ENCODE data around the gene SPATC1L. TPM values are rescaled to one million over a fixed set of nuclear protein-coding genes. Genes with fewer than 3 reads are reported as not detected.

Gene SPATC1L
- total RNA-seq, 1 donor from 2014 or later = 5.9 TPM

GRCh38 chr21:46165098-46165497, 19.2 kb downstream of the SPATC1L start:
- no peak for DNase-seq (ENCODE audit: low spot score)

DNA sequence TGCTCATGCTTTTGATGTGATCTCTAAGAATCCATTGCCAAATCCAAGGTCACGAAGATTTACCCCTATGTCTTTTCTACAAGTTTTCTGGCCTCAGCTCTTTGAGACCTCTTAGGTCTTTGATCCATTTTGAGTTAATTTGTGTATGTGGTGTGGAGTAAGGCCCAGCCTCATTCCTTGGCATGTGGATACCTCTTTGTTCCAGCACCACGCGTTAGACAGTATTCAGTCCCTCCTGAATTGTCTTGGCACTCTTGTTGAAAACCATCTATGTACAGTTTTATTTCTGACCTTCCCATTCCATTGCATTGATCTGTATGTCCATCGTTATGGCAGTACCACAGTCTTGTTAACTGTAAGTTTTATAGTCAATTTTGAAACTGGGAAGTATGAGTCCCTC, 20.9 kb downstream of the SPATC1L start:
- no peak for DNase-seq (ENCODE audit: low spot score)

DNA sequence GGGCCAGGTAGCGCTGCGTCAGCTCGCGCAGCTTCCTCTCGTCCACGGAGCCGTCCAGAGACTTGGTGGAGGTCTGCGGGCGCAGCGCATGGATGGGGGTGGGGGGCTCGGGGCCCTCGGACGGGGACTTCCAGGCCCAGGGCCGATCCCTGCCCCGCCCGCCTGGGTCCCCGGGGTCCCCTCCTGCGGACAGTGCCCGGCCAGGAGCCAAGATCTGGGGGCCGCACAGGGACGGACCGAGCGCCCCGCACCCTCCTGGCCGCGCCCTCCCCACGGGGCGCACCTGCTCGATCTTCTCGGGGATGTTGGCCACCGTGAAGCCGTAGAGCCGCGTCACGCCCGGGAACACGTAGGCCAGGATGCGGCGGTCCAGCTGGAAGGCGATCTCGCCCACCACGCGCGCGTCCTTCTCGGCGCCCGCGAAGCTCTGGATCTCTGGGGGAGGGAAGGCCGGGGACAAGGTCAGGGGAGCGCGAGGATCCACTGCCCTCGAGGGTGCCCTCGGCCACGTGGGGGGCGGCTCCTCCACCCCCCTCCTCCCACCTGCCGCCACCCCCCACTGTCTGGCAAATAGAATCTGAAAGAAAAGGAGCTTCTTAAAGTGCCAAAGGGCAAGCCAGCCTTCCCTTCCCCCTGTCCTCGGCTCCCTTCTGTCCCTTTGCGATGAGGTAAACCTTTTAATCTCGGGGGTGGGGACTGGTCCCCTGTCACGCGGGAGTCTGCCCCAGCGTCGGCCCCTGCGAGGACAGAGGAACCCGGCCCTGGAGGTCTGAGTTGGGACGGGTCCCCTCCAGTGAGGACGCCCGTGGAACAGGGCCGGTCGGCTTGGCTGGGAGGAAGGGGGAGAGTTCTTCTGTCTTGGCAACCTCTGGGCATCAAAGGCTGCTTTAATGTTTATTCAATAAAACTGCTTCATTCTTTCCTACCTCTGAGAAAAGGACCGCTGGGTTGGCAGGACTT, 22.3 kb downstream of the SPATC1L start:
- peak; percentile 86 for DNase-seq (ENCODE audit: low spot score)

DNA sequence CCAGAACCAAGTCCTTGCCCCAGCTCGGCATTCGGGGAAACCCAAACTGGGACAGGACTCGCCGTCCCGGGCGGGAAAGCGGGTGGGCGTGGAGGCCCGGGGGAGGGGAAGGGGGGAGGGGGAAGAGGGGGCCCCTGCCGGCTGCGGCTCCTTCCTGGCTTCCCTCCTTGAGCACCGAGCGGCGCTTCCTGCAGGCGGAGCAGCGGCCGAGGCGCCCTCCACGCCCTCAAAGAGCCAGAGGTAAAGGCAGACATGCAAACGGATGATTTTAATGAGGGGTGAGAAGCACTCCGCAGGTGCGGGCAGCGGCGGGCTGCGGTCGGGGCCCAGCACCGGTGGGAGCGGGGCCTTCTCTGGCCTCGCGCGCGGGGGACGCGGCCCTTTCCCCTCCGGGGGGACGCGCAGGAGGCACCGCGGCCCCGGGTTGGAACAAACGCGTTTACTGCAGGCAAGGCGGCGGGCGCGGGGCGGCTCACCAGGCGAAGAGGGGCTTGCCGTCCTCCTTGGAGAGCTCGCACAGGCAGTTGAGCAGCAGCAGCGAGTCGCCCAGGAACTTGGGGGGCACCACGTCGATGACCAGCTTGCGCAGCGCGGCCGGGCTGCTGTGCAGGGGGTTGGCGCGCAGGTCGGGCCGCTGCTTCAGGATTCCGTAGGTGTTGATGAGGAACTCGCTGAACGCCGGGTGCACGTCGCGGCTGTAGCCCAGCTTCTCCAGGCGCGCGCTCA, 23.2 kb downstream of the SPATC1L start:
- DNase-seq (ENCODE audit: low spot score) = peak; percentile 75

GRCh38 chr21:46160657-46160906, 23.7 kb downstream of the SPATC1L start:
- DNase-seq (ENCODE audit: low spot score) = peak; percentile 59

- peak; percentile 81 for DNase-seq (ENCODE audit: low spot score)
Measured at GRCh38 chr21:46159841-46160656, 24.2 kb downstream of the SPATC1L start.

DNA sequence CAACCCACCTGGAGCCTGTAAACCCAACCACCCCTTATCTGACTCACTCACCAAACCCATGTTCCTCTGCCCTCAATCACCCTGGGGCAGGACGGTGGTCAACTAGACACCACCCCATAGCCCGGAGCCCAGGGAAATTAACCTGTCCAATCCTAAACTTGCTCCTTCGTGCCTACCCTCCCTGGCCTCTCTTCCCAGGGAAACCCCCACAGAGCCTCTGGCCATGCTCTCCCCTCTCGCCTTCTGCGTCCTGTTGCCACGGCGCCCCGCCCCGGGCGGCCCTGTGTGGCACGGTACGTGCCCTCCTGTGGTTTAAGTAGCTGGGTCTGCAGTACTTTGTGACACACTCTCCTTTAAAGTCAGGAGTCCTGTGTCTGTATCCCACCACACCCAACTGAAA, 24.9 kb downstream of the SPATC1L start:
- peak; percentile 82 for DNase-seq (ENCODE audit: low spot score)

GRCh38 chr21:46158666-46159300, 25.5 kb downstream of the SPATC1L start:
- peak; percentile 81 for DNase-seq (ENCODE audit: low spot score)

GRCh38 chr21:46157987-46158451, 26.2 kb downstream of the SPATC1L start:
- DNase-seq (ENCODE audit: low spot score) = peak; percentile 82

GRCh38 chr21:46157396-46157986, 26.8 kb downstream of the SPATC1L start:
- peak; percentile 75 for DNase-seq (ENCODE audit: low spot score)

- DNase-seq (ENCODE audit: low spot score) = peak; percentile 62
Measured at GRCh38 chr21:46156678-46157077, 27.6 kb downstream of the SPATC1L start.

DNA sequence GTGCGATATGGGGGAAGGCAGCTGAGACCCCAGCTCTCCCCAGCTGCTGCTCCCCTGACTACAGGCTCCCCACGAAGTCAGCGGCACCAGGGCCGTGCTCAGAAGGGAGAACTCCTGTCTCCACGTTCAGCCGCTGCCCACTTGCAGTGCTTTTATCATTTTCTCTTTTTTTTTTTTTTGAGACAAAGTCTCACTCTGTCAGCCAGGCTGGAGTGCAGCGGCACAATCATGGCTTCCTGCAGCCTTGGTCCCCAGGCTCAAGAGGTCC, 27.9 kb downstream of the SPATC1L start:
- DNase-seq (ENCODE audit: low spot score) = no peak

GRCh38 chr21:46155514-46156377, 28.5 kb downstream of the SPATC1L start, which contains the start of gene FTCD:
Gene FTCD (minus strand): TSS chr21:46155579. CDS start chr21:46155523, 56 bp downstream.
- peak; percentile 86 for DNase-seq (ENCODE audit: low spot score)

DNA sequence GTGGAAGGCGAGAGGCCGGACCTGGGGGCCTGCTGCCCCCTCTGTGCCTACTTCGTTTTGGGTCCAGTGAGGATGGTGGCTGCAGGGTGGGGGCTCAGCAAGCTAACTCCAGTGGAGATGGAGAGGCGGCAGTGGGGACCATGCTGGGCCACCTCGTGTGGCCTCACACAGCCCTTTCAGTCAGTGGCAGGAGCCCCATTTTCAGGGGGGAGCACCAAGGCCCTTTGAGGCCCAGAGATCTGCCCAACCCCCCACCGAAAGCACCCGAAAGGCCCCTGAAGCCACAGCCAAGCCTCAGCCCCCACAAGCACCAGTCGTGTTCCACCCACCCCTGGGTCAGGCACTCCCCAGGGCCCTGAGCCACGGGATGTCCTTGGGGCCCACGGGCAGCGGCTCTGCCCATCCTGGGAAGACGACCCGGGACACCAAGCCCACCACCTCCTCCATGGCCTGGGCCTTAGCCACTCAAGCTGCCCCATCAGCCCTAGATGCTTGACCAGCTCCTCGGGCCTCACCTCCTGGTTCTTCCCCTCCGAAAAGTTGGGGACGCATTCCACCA, 29.2 kb downstream of the SPATC1L start:
- DNase-seq (ENCODE audit: low spot score) = peak; percentile 83

GRCh38 chr21:46154155-46154954, 29.9 kb downstream of the SPATC1L start:
- peak; percentile 86 for DNase-seq (ENCODE audit: low spot score)

DNA sequence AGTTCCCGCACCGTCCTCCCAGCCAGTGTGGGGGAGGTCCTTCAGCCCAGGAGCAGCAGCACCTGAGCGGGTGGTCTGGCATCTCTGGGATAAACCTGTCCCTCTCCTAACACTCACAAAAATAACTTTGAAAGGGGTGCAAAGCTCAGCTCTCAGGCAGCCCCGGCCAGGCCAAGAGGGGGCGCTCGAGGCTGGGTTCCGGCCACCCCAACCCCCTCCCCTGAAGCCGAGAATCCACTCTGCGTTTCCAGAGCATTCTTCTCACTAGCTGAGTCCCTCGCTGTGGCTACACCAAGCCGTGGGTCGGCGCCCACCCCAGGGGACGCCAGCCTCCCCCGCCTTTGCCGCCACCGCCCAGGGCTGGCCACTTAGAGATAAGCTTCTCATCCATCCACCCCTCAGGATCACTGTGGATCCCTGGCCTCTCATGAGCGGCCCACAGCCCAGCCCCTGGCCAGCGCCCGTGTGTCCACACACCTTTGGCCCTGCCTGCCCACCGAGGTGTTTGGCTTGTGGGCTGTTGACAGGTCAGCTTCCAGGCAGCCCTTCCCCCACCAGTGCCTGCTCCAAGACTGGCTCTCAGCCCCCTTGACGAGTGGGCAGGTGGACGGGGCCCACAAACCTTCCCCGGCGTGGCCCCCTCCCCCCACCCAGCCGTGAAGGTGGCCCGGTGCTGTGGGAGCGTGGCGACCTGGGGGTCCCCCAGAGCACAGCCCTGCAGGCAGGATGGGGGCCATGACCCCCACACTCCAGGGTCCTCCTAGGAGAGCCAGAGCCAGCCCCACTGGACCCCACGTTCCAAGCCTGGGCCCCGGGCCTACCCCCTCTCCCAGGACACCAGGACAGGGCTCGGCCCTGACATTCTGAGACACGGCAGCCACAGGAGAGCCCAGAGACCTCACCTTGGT, 30.8 kb downstream of the SPATC1L start:
- peak; percentile 85 for DNase-seq (ENCODE audit: low spot score)

- DNase-seq (ENCODE audit: low spot score) = peak; percentile 80
Measured at GRCh38 chr21:46152927-46153246, 31.4 kb downstream of the SPATC1L start.
